ENCODE results near the gene PLXNC1. TPM values are rescaled to one million over a fixed set of nuclear protein-coding genes. Genes with fewer than 3 reads are reported as not detected.

The PLXNC1 gene
- total and polyA plus RNA-seq, 4 donors, result 27.6 to 58.2 (median 42.1) TPM

DNA sequence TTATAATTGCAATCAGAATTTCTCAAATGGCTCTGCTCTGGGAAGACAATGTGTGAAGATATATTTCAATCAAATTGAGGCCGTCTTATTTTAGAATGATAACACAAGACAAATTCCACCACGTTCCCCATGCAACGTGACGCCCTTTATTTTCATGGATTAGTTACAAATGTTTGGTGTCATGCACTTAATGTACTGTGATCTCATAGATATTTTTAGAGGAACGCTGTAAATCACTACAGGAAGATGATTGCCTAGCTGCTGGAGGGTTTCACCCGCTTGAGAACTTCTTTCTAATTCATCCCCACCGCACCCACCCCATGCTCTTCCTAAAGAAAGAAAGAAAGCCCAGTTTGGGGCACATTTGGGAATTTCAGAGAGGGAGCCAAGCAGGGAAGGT, 117.2 kb downstream of the PLXNC1 start:
- peaks cover 27% of the 10 kb centered on the region for H3K4me1 ChIP-seq (ENCODE audit: control insufficient read depth, insufficient read depth, low read length)
- H3K36me3 ChIP-seq (ENCODE audit: control insufficient read depth, insufficient read depth, low read length), result peaks cover 14% of the 10 kb centered on the region
- H3K4me3 ChIP-seq (ENCODE audit: low read depth, low read length), result no peak overlapping the region
- H3K9me3 ChIP-seq (ENCODE audit: control insufficient read depth, insufficient read depth, low read length), result no peaks in the 10 kb centered on the region
- no peak overlapping the region for H3K27ac ChIP-seq (ENCODE audit: low read depth, low read length)
- DNase-seq (ENCODE audit: low read depth in 4 of 6, low spot score in 6 of 6), result no peak
- WGBS (ENCODE audit: insufficient coverage), result no CpG with 5 or more reads among the region's 7 CpGs
- H3K27me3 ChIP-seq (ENCODE audit: control insufficient read depth, insufficient read depth, low read length), result no peaks in the 10 kb centered on the region

GRCh38 chr12:94265966-94266745, 117.8 kb downstream of the PLXNC1 start:
- Histone ChIP-seq H3K27ac (ENCODE audit: low read depth, low read length) (no peak overlapping the region), H3K36me3 (ENCODE audit: control insufficient read depth, insufficient read depth, low read length) (peaks cover 12% of the 10 kb centered on the region), H3K4me3 (ENCODE audit: low read depth, low read length) (no peak overlapping the region), H3K9me3 (ENCODE audit: control insufficient read depth, insufficient read depth, low read length) (no peaks in the 10 kb centered on the region), H3K27me3 (ENCODE audit: control insufficient read depth, insufficient read depth, low read length) (no peaks in the 10 kb centered on the region), H3K4me1 (ENCODE audit: control insufficient read depth, insufficient read depth, low read length) (peaks cover 25% of the 10 kb centered on the region)
- WGBS (ENCODE audit: insufficient coverage), result 79% methylated on average over 12 of the region's 14 CpGs
- no peak for DNase-seq (ENCODE audit: low read depth in 4 of 6, low spot score in 6 of 6)

- no peaks in the 10 kb centered on the region for H3K9me3 ChIP-seq (ENCODE audit: control insufficient read depth, insufficient read depth, low read length)
- 84% methylated on average over 6 of the region's 11 CpGs for WGBS (ENCODE audit: insufficient coverage)
- no peak for DNase-seq (ENCODE audit: low read depth in 4 of 6, low spot score in 6 of 6)
- peaks cover 24% of the 10 kb centered on the region for H3K4me1 ChIP-seq (ENCODE audit: control insufficient read depth, insufficient read depth, low read length)
- no peaks in the 10 kb centered on the region for H3K27me3 ChIP-seq (ENCODE audit: control insufficient read depth, insufficient read depth, low read length)
- no peak overlapping the region for H3K4me3 ChIP-seq (ENCODE audit: low read depth, low read length)
- H3K36me3 ChIP-seq (ENCODE audit: control insufficient read depth, insufficient read depth, low read length), result peaks cover 12% of the 10 kb centered on the region
- H3K27ac ChIP-seq (ENCODE audit: low read depth, low read length), result no peak overlapping the region
These were observed 118.6 kb downstream of the PLXNC1 start for GRCh38 chr12:94266796-94267536.

DNA sequence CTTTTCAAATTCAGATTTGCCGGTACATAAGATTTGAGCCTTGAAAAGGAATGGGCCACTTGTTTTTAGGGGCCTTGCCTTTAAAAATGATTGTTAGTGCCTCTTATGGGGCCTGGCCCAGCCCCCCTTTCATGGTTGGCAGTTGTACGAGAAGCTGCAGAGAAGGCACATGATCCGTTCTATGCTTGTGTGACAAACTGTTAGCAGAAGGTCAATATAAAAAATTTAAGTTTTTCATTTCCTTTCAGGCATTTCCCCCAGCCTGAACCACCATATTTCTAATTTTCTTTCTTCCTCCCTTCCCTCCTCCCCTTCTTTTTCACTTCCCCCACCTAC, 119.1 kb downstream of the PLXNC1 start:
- no peaks in the 10 kb centered on the region for H3K9me3 ChIP-seq (ENCODE audit: control insufficient read depth, insufficient read depth, low read length)
- no peak overlapping the region for H3K27ac ChIP-seq (ENCODE audit: low read depth, low read length)
- no peak overlapping the region for H3K4me3 ChIP-seq (ENCODE audit: low read depth, low read length)
- peaks cover 9% of the 10 kb centered on the region for H3K36me3 ChIP-seq (ENCODE audit: control insufficient read depth, insufficient read depth, low read length)
- no CpG with 5 or more reads among the region's 3 CpGs for WGBS (ENCODE audit: insufficient coverage)
- no peak for DNase-seq (ENCODE audit: low read depth in 4 of 6, low spot score in 6 of 6)
- H3K27me3 ChIP-seq (ENCODE audit: control insufficient read depth, insufficient read depth, low read length), result no peaks in the 10 kb centered on the region
- peaks cover 18% of the 10 kb centered on the region for H3K4me1 ChIP-seq (ENCODE audit: control insufficient read depth, insufficient read depth, low read length)

GRCh38 chr12:94267921-94268471, 119.6 kb downstream of the PLXNC1 start:
- Histone ChIP-seq H3K4me1 (ENCODE audit: control insufficient read depth, insufficient read depth, low read length) (peaks cover 13% of the 10 kb centered on the region), H3K9me3 (ENCODE audit: control insufficient read depth, insufficient read depth, low read length) (no peaks in the 10 kb centered on the region), H3K36me3 (ENCODE audit: control insufficient read depth, insufficient read depth, low read length) (peaks cover 7% of the 10 kb centered on the region), H3K27ac (ENCODE audit: low read depth, low read length) (no peak overlapping the region), H3K27me3 (ENCODE audit: control insufficient read depth, insufficient read depth, low read length) (no peaks in the 10 kb centered on the region), H3K4me3 (ENCODE audit: low read depth, low read length) (no peak overlapping the region)
- DNase-seq (ENCODE audit: low read depth in 4 of 6, low spot score in 6 of 6), result no peak
- WGBS (ENCODE audit: insufficient coverage), result no CpG with 5 or more reads among the region's 5 CpGs

DNA sequence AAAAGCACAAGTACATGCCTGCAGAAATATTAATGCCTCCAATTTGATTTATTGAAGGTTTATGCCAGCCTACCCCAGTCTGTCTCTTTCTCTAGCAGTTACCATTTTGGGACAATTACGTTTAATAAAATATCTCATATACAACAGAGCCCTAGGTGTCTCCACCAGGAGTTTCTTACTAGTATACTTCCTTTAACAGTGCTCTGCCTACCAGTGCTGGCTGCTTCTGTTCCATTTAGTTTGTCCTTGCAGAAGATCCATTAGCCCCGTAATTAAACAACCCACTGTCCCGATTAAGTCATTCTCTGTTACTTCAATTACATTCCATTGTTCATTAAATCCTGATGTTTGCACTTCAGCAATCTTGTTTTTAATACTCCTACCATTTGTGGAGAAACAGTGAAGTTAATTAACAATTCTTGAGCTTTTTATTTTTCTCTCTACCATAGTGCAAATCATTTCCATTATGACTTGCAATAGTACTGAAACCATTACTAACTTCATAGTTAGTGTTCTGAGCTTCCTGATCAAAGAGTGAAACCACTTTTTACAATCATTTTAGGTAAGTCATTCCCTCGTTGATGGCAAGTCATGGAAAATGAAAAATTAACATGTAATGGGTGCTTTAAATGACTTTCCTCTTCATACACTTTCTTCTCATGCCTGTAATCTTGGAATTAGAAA, 121.1 kb downstream of the PLXNC1 start:
- Histone ChIP-seq H3K4me3 (ENCODE audit: low read depth, low read length) (no peak overlapping the region), H3K4me1 (ENCODE audit: control insufficient read depth, insufficient read depth, low read length) (peaks cover 3% of the 10 kb centered on the region), H3K36me3 (ENCODE audit: control insufficient read depth, insufficient read depth, low read length) (peaks cover under 1% of the 10 kb centered on the region), H3K27me3 (ENCODE audit: control insufficient read depth, insufficient read depth, low read length) (no peaks in the 10 kb centered on the region), H3K27ac (ENCODE audit: low read depth, low read length) (no peak overlapping the region), H3K9me3 (ENCODE audit: control insufficient read depth, insufficient read depth, low read length) (no peaks in the 10 kb centered on the region)
- DNase-seq (ENCODE audit: low read depth in 4 of 6, low spot score in 6 of 6), result peak in 1 of 6 donors; percentile 77
- WGBS (ENCODE audit: insufficient coverage), result 85% methylated on average over 2 of the region's 4 CpGs

DNA sequence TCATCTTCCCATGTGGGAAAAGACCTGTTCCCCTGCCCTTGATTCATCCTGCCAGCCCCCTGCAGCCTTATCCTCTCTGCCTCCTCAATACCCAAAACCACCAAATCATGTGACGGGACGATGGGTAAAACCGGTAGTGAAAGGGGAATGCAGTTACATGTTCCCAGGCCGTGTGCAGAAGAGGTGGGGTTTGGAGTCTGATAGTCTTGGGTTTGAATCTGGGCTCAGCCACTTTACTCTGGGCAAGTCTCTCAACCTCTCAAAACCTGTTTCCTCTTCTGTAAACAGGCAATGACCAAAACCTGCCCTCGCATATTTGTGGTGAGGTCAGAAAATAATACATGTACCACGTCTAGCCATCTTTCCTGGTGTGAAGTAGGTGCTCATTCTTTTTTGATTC, 123.0 kb downstream of the PLXNC1 start:
- H3K27ac ChIP-seq (ENCODE audit: low read depth, low read length), result no peak overlapping the region
- no peak for DNase-seq (ENCODE audit: low read depth in 4 of 6, low spot score in 6 of 6)
- H3K27me3 ChIP-seq (ENCODE audit: control insufficient read depth, insufficient read depth, low read length), result no peaks in the 10 kb centered on the region
- no peaks in the 10 kb centered on the region for H3K9me3 ChIP-seq (ENCODE audit: control insufficient read depth, insufficient read depth, low read length)
- H3K36me3 ChIP-seq (ENCODE audit: control insufficient read depth, insufficient read depth, low read length), result peaks cover 6% of the 10 kb centered on the region
- 100% methylated on average over 3 of the region's 6 CpGs for WGBS (ENCODE audit: insufficient coverage)
- H3K4me3 ChIP-seq (ENCODE audit: low read depth, low read length), result no peak overlapping the region
- H3K4me1 ChIP-seq (ENCODE audit: control insufficient read depth, insufficient read depth, low read length), result no peaks in the 10 kb centered on the region

DNA sequence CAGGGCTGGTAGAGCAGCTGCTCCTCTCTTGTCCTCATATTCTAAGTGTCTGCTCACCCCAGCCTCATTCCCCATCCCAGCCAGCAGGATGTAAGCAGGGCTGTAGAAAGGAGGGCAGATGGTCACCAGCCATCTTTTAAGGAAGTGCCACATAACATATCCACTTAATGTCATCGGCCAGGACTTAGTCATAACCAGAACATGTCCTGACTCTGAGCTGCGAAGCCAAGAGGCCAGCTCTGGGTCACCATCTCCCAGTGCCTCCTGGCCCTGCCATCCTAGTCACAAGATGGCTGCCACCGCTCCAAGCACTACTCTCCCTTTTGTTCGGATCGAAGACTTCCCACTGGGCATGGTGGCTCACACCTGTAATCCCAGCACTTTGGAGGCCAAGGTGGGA, 123.9 kb downstream of the PLXNC1 start:
- no peak for DNase-seq (ENCODE audit: low read depth in 4 of 6, low spot score in 6 of 6)
- WGBS (ENCODE audit: insufficient coverage), result 81% methylated on average over 4 of the region's 5 CpGs
- Histone ChIP-seq H3K4me3 (ENCODE audit: low read depth, low read length) (no peak overlapping the region), H3K27me3 (ENCODE audit: control insufficient read depth, insufficient read depth, low read length) (no peaks in the 10 kb centered on the region), H3K27ac (ENCODE audit: low read depth, low read length) (no peak overlapping the region), H3K9me3 (ENCODE audit: control insufficient read depth, insufficient read depth, low read length) (no peaks in the 10 kb centered on the region), H3K36me3 (ENCODE audit: control insufficient read depth, insufficient read depth, low read length) (peaks cover 6% of the 10 kb centered on the region), H3K4me1 (ENCODE audit: control insufficient read depth, insufficient read depth, low read length) (no peaks in the 10 kb centered on the region)

GRCh38 chr12:94273272-94273671, 124.9 kb downstream of the PLXNC1 start:
- Histone ChIP-seq H3K36me3 (ENCODE audit: control insufficient read depth, insufficient read depth, low read length) (peaks cover 6% of the 10 kb centered on the region), H3K27me3 (ENCODE audit: control insufficient read depth, insufficient read depth, low read length) (no peaks in the 10 kb centered on the region), H3K9me3 (ENCODE audit: control insufficient read depth, insufficient read depth, low read length) (no peaks in the 10 kb centered on the region), H3K27ac (ENCODE audit: low read depth, low read length) (no peak overlapping the region), H3K4me1 (ENCODE audit: control insufficient read depth, insufficient read depth, low read length) (peaks cover 4% of the 10 kb centered on the region), H3K4me3 (ENCODE audit: low read depth, low read length) (no peak overlapping the region)
- DNase-seq (ENCODE audit: low read depth in 4 of 6, low spot score in 6 of 6), result no peak
- 90% methylated on average over 3 of the region's 3 CpGs for WGBS (ENCODE audit: insufficient coverage)

All from spinal cord (tissue), 10 donors.